Measurements from ENCODE around the gene DNAH1. TPM values are rescaled to one million over a fixed set of nuclear protein-coding genes. Genes with fewer than 3 reads are reported as not detected.

Gene DNAH1
- total RNA-seq, 3 donors from 2014 or later: 9.0 to 25.9 (median 10.9) TPM

DNA sequence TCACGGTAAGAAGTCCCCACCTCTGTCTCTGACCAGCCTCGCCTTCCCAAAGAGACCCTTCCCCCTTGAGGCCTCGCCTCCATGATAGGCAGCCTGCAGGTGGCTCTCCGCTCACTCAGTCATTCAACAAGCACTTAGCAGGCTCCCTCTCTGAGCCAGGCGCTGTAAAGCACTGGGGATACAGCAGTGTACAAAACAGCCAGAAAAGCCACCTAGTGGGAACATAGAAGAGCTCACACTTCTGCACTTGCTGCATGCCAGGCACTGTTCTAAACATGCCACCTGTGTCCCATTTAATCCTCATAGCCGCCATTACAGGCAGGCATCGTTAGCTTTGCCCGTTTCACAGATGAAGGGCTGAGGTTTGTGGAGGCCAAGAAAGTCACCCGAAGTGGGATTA is 72.8 kb downstream of the DNAH1 start:
- no peak for ATAC-seq
- no peak for DNase-seq
- no peaks in the 10 kb centered on the region for H3K4me1 ChIP-seq (ENCODE audit: low read depth)
- H3K36me3 ChIP-seq (ENCODE audit: low read depth): no peaks in the 10 kb centered on the region
- no peaks in the 10 kb centered on the region for H3K9me3 ChIP-seq
- intact Hi-C loops (cut with DNase I, micrococcal nuclease): no loop called here
- TF ChIP-seq, protein P1, sequence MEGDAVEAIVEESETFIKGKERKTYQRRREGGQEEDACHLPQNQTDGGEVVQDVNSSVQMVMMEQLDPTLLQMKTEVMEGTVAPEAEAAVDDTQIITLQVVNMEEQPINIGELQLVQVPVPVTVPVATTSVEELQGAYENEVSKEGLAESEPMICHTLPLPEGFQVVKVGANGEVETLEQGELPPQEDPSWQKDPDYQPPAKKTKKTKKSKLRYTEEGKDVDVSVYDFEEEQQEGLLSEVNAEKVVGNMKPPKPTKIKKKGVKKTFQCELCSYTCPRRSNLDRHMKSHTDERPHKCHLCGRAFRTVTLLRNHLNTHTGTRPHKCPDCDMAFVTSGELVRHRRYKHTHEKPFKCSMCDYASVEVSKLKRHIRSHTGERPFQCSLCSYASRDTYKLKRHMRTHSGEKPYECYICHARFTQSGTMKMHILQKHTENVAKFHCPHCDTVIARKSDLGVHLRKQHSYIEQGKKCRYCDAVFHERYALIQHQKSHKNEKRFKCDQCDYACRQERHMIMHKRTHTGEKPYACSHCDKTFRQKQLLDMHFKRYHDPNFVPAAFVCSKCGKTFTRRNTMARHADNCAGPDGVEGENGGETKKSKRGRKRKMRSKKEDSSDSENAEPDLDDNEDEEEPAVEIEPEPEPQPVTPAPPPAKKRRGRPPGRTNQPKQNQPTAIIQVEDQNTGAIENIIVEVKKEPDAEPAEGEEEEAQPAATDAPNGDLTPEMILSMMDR (IDR thresholded peaks at IDR 0.05): no peak
- H3K4me3 ChIP-seq: no peak overlapping the region

DNA sequence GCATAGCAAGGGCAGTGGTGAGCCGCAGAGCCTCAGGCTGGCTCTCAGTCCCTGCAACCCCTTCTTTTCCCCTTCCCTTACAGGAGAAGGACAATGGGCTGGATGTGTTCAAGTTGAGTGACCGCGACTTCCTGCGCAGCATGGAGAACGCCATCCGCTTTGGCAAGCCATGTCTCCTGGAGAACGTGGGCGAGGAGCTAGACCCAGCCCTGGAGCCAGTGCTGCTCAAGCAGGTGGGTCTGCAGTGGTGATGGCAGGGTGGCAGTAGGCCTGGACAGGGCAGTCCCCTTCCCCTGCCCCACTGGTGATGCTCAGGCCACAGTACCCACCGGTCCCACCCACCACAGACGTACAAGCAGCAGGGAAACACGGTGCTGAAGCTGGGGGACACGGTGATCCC is 75.0 kb downstream of the DNAH1 start:
- Histone ChIP-seq H3K4me3 (no peak overlapping the region), H3K4me1 (ENCODE audit: low read depth) (no peaks in the 10 kb centered on the region), H3K9me3 (no peaks in the 10 kb centered on the region), H3K36me3 (ENCODE audit: low read depth) (no peaks in the 10 kb centered on the region)
- DNase-seq: peak in 1 of 3 donors; percentile 28
- intact Hi-C loops (cut with DNase I, micrococcal nuclease): no loop called here
- no peak for ATAC-seq
- TF ChIP-seq, protein P1 (IDR thresholded peaks at IDR 0.05): no peak

DNA sequence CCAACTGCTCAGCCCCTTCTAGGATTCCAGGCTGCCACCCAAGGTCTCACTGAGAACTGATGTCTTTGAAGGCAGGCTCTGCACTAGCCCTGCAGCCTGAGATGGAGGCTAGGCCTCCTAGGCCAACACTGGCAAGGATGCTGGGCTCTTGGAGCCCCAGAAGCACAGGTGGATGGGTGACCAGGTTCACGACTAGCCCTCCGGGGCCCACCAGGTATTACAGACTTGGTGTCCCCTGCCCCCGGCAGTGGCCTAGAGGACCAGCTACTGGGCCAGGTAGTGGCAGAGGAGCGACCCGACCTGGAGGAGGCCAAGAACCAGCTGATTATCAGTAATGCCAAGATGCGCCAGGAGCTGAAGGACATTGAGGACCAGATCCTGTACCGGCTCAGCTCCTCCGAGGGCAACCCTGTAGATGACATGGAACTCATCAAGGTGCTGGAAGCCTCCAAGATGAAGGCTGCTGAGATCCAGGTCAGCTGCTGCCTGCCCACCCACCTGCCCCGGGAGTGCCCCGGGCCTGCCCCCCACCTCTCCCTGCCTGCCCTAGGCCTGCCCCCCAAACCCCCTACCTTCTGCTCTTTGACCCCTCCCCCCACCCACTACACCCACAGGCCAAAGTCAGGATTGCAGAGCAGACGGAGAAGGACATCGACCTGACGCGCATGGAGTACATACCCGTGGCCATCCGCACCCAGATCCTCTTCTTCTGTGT is 76.3 kb downstream of the DNAH1 start:
- Histone ChIP-seq H3K9me3 (no peaks in the 10 kb centered on the region), H3K4me3 (no peak overlapping the region), H3K36me3 (ENCODE audit: low read depth) (no peaks in the 10 kb centered on the region), H3K4me1 (ENCODE audit: low read depth) (no peaks in the 10 kb centered on the region)
- no peak for ATAC-seq
- intact Hi-C loops (cut with DNase I, micrococcal nuclease): no loop called here
- TF ChIP-seq, protein P1 (IDR thresholded peaks at IDR 0.05): no peak
- peak in 1 of 3 donors; percentile 29 for DNase-seq

DNA sequence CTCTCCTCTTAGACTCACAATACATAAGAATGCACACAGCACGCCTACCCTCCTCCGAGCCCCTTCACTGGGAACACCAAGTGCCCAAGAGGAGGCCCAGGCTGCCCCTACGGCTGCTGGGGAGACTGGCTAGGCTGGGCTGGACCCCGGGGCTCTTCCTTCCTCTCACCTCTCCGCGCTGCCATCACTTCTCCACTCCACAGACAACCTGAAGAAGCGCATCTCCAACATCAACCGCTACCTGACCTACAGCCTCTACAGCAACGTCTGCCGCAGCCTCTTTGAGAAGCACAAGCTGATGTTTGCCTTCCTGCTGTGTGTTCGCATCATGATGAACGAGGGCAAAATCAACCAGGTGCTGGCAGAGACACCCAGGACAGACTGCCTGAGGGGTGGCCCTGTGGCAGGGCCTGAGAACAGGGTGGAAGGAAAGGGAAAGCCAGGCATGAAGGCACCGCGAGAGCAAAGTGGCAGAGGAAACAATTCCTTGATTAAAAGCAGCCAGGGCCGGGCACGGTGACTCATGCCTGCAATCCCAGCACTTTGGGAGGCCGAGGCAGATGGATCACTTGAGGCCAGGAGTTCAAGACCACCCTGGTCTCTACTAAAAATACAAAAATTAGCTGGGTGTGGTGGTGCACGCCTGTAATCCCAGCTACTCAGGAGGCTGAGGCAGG is 77.2 kb downstream of the DNAH1 start:
- ATAC-seq: no peak
- DNase-seq: peak in 2 of 3 donors; percentile 3 to 17
- intact Hi-C loops (cut with DNase I, micrococcal nuclease): no loop called here
- no peaks in the 10 kb centered on the region for H3K9me3 ChIP-seq
- no peak overlapping the region for H3K4me3 ChIP-seq
- no peaks in the 10 kb centered on the region for H3K4me1 ChIP-seq (ENCODE audit: low read depth)
- no peaks in the 10 kb centered on the region for H3K36me3 ChIP-seq (ENCODE audit: low read depth)
- TF ChIP-seq, protein P1 (IDR thresholded peaks at IDR 0.05): no peak

DNA sequence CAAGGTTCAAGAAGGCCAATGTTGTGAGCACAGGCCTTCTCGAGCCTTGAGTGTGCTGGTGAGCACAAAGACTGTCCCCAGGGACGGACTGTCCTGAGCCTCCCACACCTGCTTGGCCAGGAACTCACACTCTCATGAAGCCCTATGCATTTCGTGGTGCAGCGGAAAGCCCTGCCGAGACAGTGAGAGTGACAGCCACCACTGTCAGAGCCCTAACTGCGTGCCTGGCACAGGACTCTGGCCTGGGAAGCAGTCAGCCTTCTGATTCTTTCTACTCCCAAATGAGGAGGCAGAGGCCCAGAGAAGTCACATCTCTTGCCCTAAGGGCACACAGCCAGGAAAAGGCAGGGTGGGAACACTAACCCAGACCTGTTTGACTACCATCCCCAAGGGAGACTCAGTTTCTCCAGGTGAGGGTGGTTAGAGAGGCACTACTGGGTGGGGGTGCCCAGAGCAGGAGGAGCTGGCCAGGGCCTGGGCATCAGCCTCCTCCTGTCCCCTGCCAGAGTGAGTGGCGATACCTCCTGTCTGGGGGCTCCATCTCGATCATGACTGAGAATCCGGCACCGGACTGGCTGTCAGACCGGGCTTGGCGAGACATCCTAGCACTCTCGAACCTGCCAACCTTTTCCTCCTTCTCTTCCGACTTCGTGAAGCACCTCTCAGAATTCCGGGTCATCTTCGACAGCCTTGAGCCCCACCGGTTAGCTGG is 78.0 kb downstream of the DNAH1 start:
- Histone ChIP-seq H3K36me3 (ENCODE audit: low read depth) (no peaks in the 10 kb centered on the region), H3K4me3 (no peak overlapping the region), H3K9me3 (no peaks in the 10 kb centered on the region), H3K4me1 (ENCODE audit: low read depth) (no peaks in the 10 kb centered on the region)
- TF ChIP-seq, protein P1 (IDR thresholded peaks at IDR 0.05): no peak
- DNase-seq (peak in 2 of 3 donors; percentile 13 to 21), ATAC-seq (no peak)
- intact Hi-C loops (cut with DNase I, micrococcal nuclease): no loop called here
